Transverse colon (tissue), 4 donors: ENCODE measurements around the gene HMGN4. TPM values are rescaled to one million over a fixed set of nuclear protein-coding genes. Genes with fewer than 3 reads are reported as not detected.

ENCODE experiments used
- DNase-seq: peaks from one replicate; pipeline ENCODE4 v3.0.0-alpha.2; 2019
- H3K27ac ChIP-seq, 4 donors: fragments of 200-600 bp; sonication (generic); 2 replicates each; pipeline ENCODE4 v1.5.1; 2016 to 2018; ENCODE audit warnings: inconsistent platforms in 4 of 4
- H3K27me3 ChIP-seq: fragments of 200-600 bp; sonication (generic); 2 replicates; pipeline ENCODE4 v1.5.1; 2017; ENCODE audit warnings: inconsistent platforms
- H3K36me3 ChIP-seq, 4 donors: fragments of 200-600 bp; sonication (generic); 2 replicates each; pipeline ENCODE4 v1.5.1; 2017 to 2019; ENCODE audit warnings: inconsistent platforms in 4 of 4
- H3K4me1 ChIP-seq, 4 donors: fragments of 200-600 bp; sonication (generic); 2 replicates each; pipeline ENCODE4 v1.5.1; 2017 to 2020; ENCODE audit warnings: inconsistent platforms in 4 of 4
- H3K4me3 ChIP-seq, 4 donors: fragments of 200-600 bp; sonication (generic); 1 replicate in 1 of 4; 2 replicates in 3 of 4; pipeline versions ENCODE4 v1.5.1 to v1.6.1; 2017 to 2019; ENCODE audit warnings: inconsistent platforms in 4 of 4
- H3K9me3 ChIP-seq, 2 donors: fragments of 200-600 bp; sonication (generic); 2 replicates each; pipeline ENCODE4 v1.5.1; 2017 to 2019; ENCODE audit warnings: inconsistent platforms in 2 of 2
- CTCF ChIP-seq, 5 experiments: fragments of 200-600 bp in 3 of 5; fragments of 450-650 bp in 2 of 5; sonication (generic) in 3 of 5; IDR thresholded peaks; 1 replicate in 2 of 5; 2 replicates in 3 of 5; pipeline ENCODE4 v1.5.1; 2016 to 2017; ENCODE audit warnings: antibody characterized with exemption in 5 of 5, inconsistent platforms in 3 of 5, mild to moderate bottlenecking in 2 of 5, moderate library complexity in 1 of 5
- EP300 ChIP-seq: sonication (generic); formaldehyde crosslinking; IDR thresholded peaks from one replicate; pipeline ENCODE4 v1.6.1; 2017; ENCODE audit warnings: antibody characterized with exemption, low read depth
- POLR2A ChIP-seq: fragments of 450-650 bp; IDR thresholded peaks from one replicate; pipeline ENCODE4 v1.6.1; 2016; ENCODE audit warnings: antibody characterized with exemption, mild to moderate bottlenecking, moderate library complexity
- POLR2AphosphoS5 ChIP-seq, 3 donors: sonication (generic); formaldehyde crosslinking; IDR thresholded peaks; one replicate each; pipeline ENCODE4 v1.6.1; 2016; ENCODE audit warnings: antibody characterized with exemption in 3 of 3
- WGBS, 2 donors: methylation state at CpG; one replicate each; pipeline ENCODE4 v1.1.5; 2018; ENCODE audit warnings: low coverage in 1 of 2; 5-methylcytosine and 5-hydroxymethylcytosine counted together
- in situ Hi-C, 4 donors: fragments of 200-750 bp; cut with MboI; loops; one replicate each; pipeline versions ENCODE4 v1.15.0 to v1.15.1; 2017; ENCODE audit warnings: low sequenced_read_pairs in 3 of 4, low pct_ligation_motif_present in 1 of 4, low pct_unique_long_range_greater_than_20kb in 1 of 4
- intact Hi-C: fragments of 100-400 bp; cut with DNase I; formaldehyde crosslinking; loops from one replicate; pipeline ENCODE4 v1.15.1; 2023; ENCODE audit warnings: low total_unique reads
- total RNA-seq, 4 donors: library from RNA; depleted of rRNA; stranded (reverse); fragments of >200 nt; gene quantifications; one replicate each; pipeline ENCODE4 v1.1.0, GENCODE V29; 2016

The HMGN4 gene
- total RNA-seq, 4 donors from 2014 or later, result 20.3 to 69.6 (median 62.8) TPM

GRCh38 chr6:26524722-26525370 is 13.3 kb upstream of the HMGN4 start:
- Histone ChIP-seq H3K27me3 (no peaks in the 10 kb centered on the region), H3K36me3 (no peaks in the 10 kb centered on the region), H3K4me3 (no peak overlapping the region), H3K4me1 (peaks cover 0 to 16% (median 5%) of the 10 kb centered on the region in 4 donors), H3K9me3 (no peaks in the 10 kb centered on the region), H3K27ac (no peak overlapping the region)
- in situ Hi-C loops (no loop called here), intact Hi-C loops (loop anchor here (1.0 kb wide), 1 partner anchor 28 kb away; no protein-coding TSS in a partner anchor)
- DNase-seq, result no peak
- WGBS, 2 donors, result 82 to 86% methylated on average over 7 of the region's 7 CpGs
- TF ChIP-seq POLR2A (no peak), POLR2AphosphoS5 (IDR thresholded peaks at IDR 0.05) (no peak), EP300 (no peak), CTCF (IDR thresholded peaks at IDR 0.05) (no peak)

- DNase-seq, result no peak
- no peaks in the 10 kb centered on the region for H3K36me3 ChIP-seq
- no peaks in the 10 kb centered on the region for H3K27me3 ChIP-seq
- H3K4me3 ChIP-seq, result no peak overlapping the region
- H3K4me1 ChIP-seq, result peaks cover 0 to 11% (median 3%) of the 10 kb centered on the region in 4 donors
- H3K9me3 ChIP-seq, result no peaks in the 10 kb centered on the region
- WGBS, 2 donors, result 66 to 74% methylated on average over 2 of the region's 2 CpGs
- in situ Hi-C loops (no loop called here), intact Hi-C loops (loop anchor here (1.0 kb wide), 1 partner anchor 27 kb away; no protein-coding TSS in a partner anchor)
- H3K27ac ChIP-seq, result no peak overlapping the region
- TF ChIP-seq CTCF (IDR thresholded peaks at IDR 0.05), result no peak
- no peak for TF ChIP-seq POLR2A
- TF ChIP-seq POLR2AphosphoS5 (IDR thresholded peaks at IDR 0.05), result no peak
- TF ChIP-seq EP300, result no peak
These were observed 12.3 kb upstream of the HMGN4 start for GRCh38 chr6:26525838-26526237.

GRCh38 chr6:26526928-26527327 is 11.2 kb upstream of the HMGN4 start:
- Histone ChIP-seq H3K27me3 (no peaks in the 10 kb centered on the region), H3K4me1 (peaks cover 0 to 11% (median 1%) of the 10 kb centered on the region in 4 donors), H3K9me3 (no peaks in the 10 kb centered on the region), H3K27ac (no peak overlapping the region), H3K36me3 (no peaks in the 10 kb centered on the region), H3K4me3 (no peak overlapping the region)
- intact Hi-C loops (no loop called here), in situ Hi-C loops (no loop called here)
- 98 to 100% methylated on average over 1 of the region's 1 CpG for WGBS, 2 donors
- DNase-seq, result no peak
- TF ChIP-seq CTCF (IDR thresholded peaks at IDR 0.05) (no peak), POLR2AphosphoS5 (IDR thresholded peaks at IDR 0.05) (no peak), POLR2A (no peak), EP300 (no peak)

GRCh38 chr6:26530203-26530602 is 8.0 kb upstream of the HMGN4 start:
- DNase-seq, result no peak
- no peaks in the 10 kb centered on the region for H3K27me3 ChIP-seq
- peaks cover 0 to 16% (median 4%) of the 10 kb centered on the region in 4 donors for H3K4me1 ChIP-seq
- H3K36me3 ChIP-seq, result no peaks in the 10 kb centered on the region
- in situ Hi-C loops, result no loop called here
- TF ChIP-seq EP300 (no peak), CTCF (IDR thresholded peaks at IDR 0.05) (no peak), POLR2A (no peak), POLR2AphosphoS5 (IDR thresholded peaks at IDR 0.05) (no peak)
- intact Hi-C loops, result no loop called here
- H3K27ac ChIP-seq, result no peak overlapping the region
- 95 to 100% methylated on average over 1 to 2 of the region's 2 CpGs for WGBS, 2 donors
- no peak overlapping the region for H3K4me3 ChIP-seq
- no peaks in the 10 kb centered on the region for H3K9me3 ChIP-seq
